ENCODE data around the gene NEMP1. TPM values are rescaled to one million over a fixed set of nuclear protein-coding genes. Genes with fewer than 3 reads are reported as not detected.

NEMP1 gene
- total RNA-seq, 2 experiments from 2014 or later, result 56.4 to 56.9 TPM

DNA sequence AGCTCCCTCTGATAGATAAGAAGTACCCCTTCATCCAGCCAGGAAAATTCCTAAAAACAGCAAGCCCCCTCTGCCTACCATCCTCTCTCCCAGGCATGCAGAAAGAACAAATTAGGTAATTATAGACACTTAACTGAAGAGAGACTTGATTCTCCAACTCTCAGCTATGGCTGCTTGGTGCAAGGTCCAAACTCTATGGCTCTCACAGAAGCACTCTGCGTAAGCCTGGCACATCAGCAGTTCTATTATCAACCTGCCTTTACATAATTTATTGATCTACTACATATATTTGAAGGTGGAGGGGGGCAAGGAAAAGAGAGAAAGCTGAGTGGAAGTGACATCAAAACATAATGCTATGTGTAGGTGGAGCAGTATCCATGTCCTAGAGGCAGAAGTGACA lies 27.6 kb downstream of the NEMP1 start:
- Mint-ChIP-seq H3K27ac (no peak overlapping the region), H3K27me3 (ENCODE audit: low read depth) (no peaks in the 10 kb centered on the region), H3K36me3 (ENCODE audit: low read depth) (peaks cover 29% of the 10 kb centered on the region), H3K4me1 (ENCODE audit: low read depth) (peaks cover 48% of the 10 kb centered on the region), H3K4me3 (no peak overlapping the region), H3K9me3 (ENCODE audit: insufficient read depth) (peaks cover 3% of the 10 kb centered on the region)
- ATAC-seq, result no peak
- no peak for DNase-seq
- ChIA-PET CTCF (interaction anchor here (1.1 to 7.7 kb wide), 7 partner anchors 9 to 73 kb away, joined by 3 to 105 read pairs (median 14); no protein-coding TSS in a partner anchor), POLR2A (interaction anchor here (0.7 to 1.6 kb wide), 5 partner anchors 10 to 73 kb away, joined by 3 to 4 read pairs (median 3); partner anchors contain the start of gene STAT6)

DNA sequence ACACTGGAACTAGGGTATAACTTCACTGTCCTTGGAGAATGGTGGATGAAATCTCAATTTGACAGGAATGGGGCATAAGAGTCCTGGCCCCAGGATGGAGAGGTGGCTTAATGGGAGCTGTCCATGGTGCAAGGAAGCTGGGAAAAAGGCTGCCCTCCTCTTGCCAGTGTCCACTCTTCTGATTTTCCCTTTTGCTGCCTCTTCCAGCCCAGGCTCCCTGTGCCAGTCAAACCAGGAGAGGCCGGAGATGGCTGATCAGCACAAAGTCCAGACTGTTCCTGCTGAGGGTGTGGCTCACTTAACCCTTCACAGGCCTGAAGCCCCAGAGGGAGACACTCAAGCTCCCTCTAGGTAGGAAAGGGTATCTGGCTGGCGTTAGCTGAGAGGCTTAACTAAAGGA lies 28.7 kb downstream of the NEMP1 start, which contains the start of gene MYO1A:
Gene MYO1A, minus strand, starts transcription at position 240 of the 400 bp plus-strand sequence. CDS start 1,806 bp downstream, outside the sequence.
- H3K27ac Mint-ChIP-seq, result no peak within 1 kb of the TSS
- H3K27me3 Mint-ChIP-seq (ENCODE audit: low read depth), result no peaks in the 10 kb centered on the region
- no peak for DNase-seq
- ChIA-PET POLR2A (interaction anchor here (1.0 to 1.6 kb wide), 4 partner anchors 9 to 29 kb away, joined by 3 to 4 read pairs (median 4); no protein-coding TSS in a partner anchor), CTCF (interaction anchor here (1.0 to 7.7 kb wide), 6 partner anchors 10 to 62 kb away, joined by 3 to 105 read pairs (median 44); partner anchors contain the start of gene STAT6)
- H3K4me3 Mint-ChIP-seq, result no peak within 1 kb of the TSS
- peaks cover 3% of the 10 kb centered on the region for H3K9me3 Mint-ChIP-seq (ENCODE audit: insufficient read depth)
- no peak for ATAC-seq
- peaks cover 54% of the 10 kb centered on the region for H3K4me1 Mint-ChIP-seq (ENCODE audit: low read depth)
- H3K36me3 Mint-ChIP-seq (ENCODE audit: low read depth), result peaks cover 20% of the 10 kb centered on the region

DNA sequence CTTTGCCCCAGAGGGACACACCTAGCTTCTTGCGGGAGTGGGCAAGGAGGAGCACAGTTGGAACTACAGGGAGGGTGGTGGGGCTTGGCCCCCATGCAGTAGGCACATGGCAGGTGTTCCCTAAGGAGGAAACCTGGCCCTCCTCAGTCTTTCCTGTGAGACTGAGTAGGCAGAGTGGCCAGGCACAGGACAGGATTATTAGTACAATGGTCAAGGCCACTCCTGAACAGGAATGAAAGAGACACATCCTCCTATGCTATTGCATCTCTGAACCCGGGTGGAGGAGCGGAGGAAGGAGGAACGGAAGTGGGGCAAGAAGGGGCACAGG lies 29.5 kb downstream of the NEMP1 start:
- Mint-ChIP-seq H3K27ac (no peak overlapping the region), H3K4me1 (ENCODE audit: low read depth) (peaks cover 54% of the 10 kb centered on the region), H3K27me3 (ENCODE audit: low read depth) (no peaks in the 10 kb centered on the region), H3K4me3 (no peak overlapping the region), H3K9me3 (ENCODE audit: insufficient read depth) (peaks cover 3% of the 10 kb centered on the region), H3K36me3 (ENCODE audit: low read depth) (peaks cover 16% of the 10 kb centered on the region)
- POLR2A ChIA-PET, result no interaction called here
- ATAC-seq, result no peak
- no peak for DNase-seq
- CTCF ChIA-PET, result interaction anchor here (0.8 to 7.7 kb wide), 7 partner anchors 11 to 62 kb away, joined by 3 to 105 read pairs (median 25); partner anchors contain the start of genes STAT6 and ZBTB39

DNA sequence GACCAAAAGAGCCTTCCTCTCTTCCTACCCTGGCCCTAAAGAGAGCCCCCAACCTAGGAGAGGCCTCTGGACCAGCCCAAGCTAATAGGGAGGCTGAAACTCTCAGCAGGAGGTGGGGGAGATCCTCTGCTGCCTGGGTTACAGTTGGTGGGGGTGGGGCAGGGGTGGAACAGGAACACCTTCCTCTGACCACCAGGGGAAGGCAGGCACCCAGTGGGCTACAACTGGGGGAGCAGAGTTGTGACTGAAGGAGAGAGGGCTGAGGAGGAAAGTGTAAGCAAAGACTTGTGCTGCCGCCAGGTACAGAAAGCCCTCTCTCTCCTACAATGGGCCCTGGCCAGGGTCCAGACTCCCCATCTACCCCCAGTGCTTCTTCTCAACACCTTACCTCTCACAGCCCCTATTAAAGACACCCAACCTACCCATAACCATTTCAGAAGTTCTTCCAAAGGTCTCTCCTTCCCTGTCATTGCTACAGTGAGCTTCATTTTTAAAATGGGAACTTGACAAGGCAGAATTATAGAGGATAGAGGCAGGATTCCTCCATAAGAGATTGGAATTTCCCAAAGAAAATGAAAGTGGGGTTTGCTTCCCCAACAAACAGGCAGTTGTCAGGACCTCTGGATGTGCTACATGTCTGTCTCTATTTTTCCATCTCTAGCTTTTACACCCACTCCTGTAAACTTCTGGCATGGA lies 30.0 kb downstream of the NEMP1 start:
- Mint-ChIP-seq H3K27me3 (ENCODE audit: low read depth) (no peaks in the 10 kb centered on the region), H3K4me3 (no peak overlapping the region), H3K9me3 (ENCODE audit: insufficient read depth) (peaks cover 3% of the 10 kb centered on the region), H3K27ac (peak overlapping the region; percentile 86), H3K4me1 (ENCODE audit: low read depth) (peaks cover 51% of the 10 kb centered on the region), H3K36me3 (ENCODE audit: low read depth) (peaks cover 11% of the 10 kb centered on the region)
- DNase-seq (peak; percentile 32), ATAC-seq (no peak)
- POLR2A ChIA-PET, result interaction anchor here (0.5 to 2.4 kb wide), 9 partner anchors 8 to 360 kb away, joined by 3 to 9 read pairs (median 8); partner anchors contain the start of genes PTGES3 and STAT6
- CTCF ChIA-PET, result interaction anchor here (0.8 to 7.7 kb wide), 11 partner anchors 12 to 290 kb away, joined by 3 to 105 read pairs (median 14); partner anchors contain the start of genes STAT6 and ZBTB39

DNA sequence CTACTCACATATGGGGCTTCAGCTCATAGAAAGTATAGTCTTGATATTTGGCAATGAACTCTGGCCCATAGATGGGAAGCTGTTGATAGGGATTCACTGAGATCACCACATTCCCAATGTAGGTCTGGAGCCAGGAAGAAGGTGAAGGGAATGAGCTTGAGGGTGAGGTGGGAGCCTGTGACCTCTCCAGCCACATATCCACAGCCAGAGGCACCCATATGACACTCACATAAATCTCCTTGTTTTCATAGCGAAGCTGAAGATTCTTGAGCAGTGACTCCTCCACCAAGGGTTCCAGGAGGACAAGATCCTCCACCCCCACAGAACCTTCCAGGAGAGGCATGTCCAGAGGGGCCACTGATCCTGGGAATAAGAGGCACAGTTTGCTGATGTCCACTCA lies 30.6 kb downstream of the NEMP1 start:
- H3K27ac Mint-ChIP-seq, result peak overlapping the region; percentile 86
- ChIA-PET POLR2A (interaction anchor here (0.6 to 2.4 kb wide), 12 partner anchors 9 to 360 kb away, joined by 3 to 9 read pairs (median 6); partner anchors contain the start of genes PTGES3 and STAT6), CTCF (interaction anchor here (0.7 to 7.7 kb wide), 12 partner anchors 12 to 290 kb away, joined by 3 to 105 read pairs (median 12); partner anchors contain the start of genes STAT6 and ZBTB39)
- DNase-seq, result no peak
- H3K4me3 Mint-ChIP-seq, result peak overlapping the region; percentile 49
- H3K36me3 Mint-ChIP-seq (ENCODE audit: low read depth), result peaks cover 5% of the 10 kb centered on the region
- ATAC-seq, result no peak
- H3K27me3 Mint-ChIP-seq (ENCODE audit: low read depth), result no peaks in the 10 kb centered on the region
- H3K9me3 Mint-ChIP-seq (ENCODE audit: insufficient read depth), result peaks cover 3% of the 10 kb centered on the region
- H3K4me1 Mint-ChIP-seq (ENCODE audit: low read depth), result peaks cover 46% of the 10 kb centered on the region

DNA sequence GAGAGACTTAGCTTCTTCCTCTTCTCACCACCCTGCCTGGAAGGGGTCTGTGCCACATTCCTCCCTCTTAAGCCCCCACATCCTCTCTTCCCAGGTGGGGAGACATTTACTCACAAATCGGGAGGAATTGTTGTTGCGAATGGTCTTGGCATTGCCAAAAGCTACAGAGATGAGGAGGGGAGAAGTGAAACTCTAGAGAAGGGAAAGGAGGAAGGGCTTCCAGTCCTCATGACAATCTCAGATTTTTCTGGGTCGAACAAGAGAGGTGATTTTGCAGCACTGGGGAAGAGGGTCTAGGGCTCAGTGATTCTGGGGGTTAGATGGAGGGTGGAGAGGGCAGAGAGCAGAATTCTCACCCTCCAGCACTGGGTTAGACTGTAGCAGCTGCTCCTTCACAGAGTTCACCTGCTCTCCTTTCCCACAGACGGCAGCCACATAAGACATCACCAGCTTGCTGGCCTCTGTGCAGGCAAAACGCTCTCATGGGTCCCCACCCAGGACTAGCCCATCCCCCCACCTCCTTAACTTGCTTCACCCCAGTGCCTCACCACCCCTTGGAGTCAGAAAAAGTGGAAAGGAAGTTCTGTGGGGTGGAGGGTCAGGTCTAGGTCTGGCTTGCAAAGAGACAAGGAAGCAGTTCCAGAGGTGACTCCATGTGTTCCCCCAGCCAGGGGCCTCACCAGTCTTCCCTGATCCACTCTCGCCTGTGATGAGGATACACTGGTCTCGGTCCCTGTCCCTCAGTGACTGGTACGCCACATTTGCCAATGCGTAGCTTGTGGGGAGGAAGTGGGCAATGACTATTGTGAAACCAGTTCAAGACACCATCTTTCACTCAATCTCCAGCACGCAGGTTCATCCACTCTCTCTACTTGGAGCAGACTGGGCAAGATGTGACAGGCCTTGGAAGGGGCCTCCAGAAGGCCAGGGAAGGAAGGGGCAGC lies 31.4 kb downstream of the NEMP1 start:
- Mint-ChIP-seq H3K27ac (peak overlapping the region; percentile 86), H3K4me3 (peak overlapping the region; percentile 49), H3K36me3 (ENCODE audit: low read depth) (peaks cover 2% of the 10 kb centered on the region), H3K9me3 (ENCODE audit: insufficient read depth) (no peaks in the 10 kb centered on the region), H3K27me3 (ENCODE audit: low read depth) (no peaks in the 10 kb centered on the region), H3K4me1 (ENCODE audit: low read depth) (peaks cover 46% of the 10 kb centered on the region)
- DNase-seq (peak; percentile 84), ATAC-seq (peak; percentile 83)
- POLR2A ChIA-PET, result interaction anchor here (0.6 to 2.4 kb wide), 16 partner anchors 8 to 359 kb away, joined by 3 to 9 read pairs (median 4); partner anchors contain the start of genes NAB2, PTGES3 and STAT6
- CTCF ChIA-PET, result interaction anchor here (0.7 to 7.7 kb wide), 13 partner anchors 13 to 411 kb away, joined by 3 to 105 read pairs (median 10); partner anchors contain the start of genes STAT6 and ZBTB39

DNA sequence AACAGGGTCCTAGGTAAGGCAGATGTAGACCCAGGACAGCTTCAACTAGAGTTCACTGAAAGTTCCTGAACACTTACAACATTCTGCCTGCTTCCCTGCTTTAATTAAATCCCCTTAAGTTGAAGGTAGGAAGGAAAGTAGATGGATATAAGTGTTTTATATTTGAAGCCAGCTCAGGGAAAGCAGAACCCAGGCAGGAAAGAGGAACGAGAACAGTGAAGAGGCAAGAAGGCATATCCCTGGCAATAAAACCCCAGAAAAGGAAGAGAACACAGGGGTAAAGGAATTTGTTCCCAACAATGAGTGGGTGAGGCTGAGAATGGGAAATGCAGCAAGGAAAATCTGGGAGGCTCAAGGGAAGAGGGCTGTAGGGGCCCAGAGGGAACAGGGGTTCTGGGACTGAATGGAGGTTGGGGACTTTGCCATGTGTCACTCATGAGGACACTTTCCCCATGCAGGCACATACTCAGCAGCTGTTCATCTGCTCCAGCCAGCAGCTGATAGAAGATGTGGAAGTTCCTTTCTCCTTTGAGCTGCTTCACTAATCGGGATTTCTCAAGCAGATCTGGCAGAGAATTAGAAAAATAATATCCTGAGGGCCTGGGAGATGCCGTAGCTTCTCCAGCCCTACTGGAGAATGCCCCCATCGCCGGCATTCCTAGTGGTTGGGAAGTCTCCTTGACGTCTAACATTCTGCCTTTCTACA lies 32.4 kb downstream of the NEMP1 start:
- H3K4me1 Mint-ChIP-seq (ENCODE audit: low read depth), result peaks cover 43% of the 10 kb centered on the region
- peaks cover 2% of the 10 kb centered on the region for H3K36me3 Mint-ChIP-seq (ENCODE audit: low read depth)
- CTCF ChIA-PET, result interaction anchor here (1.0 to 7.7 kb wide), 9 partner anchors 14 to 412 kb away, joined by 3 to 105 read pairs (median 24); partner anchors contain the start of genes STAT6 and ZBTB39
- ATAC-seq (no peak), DNase-seq (no peak)
- peaks cover 3% of the 10 kb centered on the region for H3K27me3 Mint-ChIP-seq (ENCODE audit: low read depth)
- H3K9me3 Mint-ChIP-seq (ENCODE audit: insufficient read depth), result no peaks in the 10 kb centered on the region
- peak overlapping the region; percentile 86 for H3K27ac Mint-ChIP-seq
- H3K4me3 Mint-ChIP-seq, result no peak overlapping the region
- POLR2A ChIA-PET, result interaction anchor here (0.8 to 2.4 kb wide), 4 partner anchors 14 to 56 kb away, joined by 3 to 9 read pairs (median 3); no protein-coding TSS in a partner anchor

DNA sequence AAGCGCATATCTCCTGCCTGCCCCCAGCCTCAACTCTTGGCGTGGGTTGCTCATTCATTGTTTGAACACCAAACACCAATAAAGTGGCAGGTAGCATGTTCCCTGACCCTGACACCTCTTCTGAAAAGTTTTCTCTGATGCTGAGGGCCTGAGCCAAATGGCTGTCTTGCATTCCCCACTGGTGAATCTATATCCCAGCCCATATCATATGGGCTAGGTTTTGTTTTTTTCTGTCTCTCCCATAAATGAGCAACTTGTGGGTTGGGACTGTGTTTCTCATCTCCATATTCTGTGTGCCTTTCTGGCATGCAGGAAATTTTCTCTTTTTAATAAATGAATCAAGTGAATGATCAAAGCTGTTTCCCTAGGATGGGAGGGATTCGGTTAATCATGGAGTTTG lies 33.7 kb downstream of the NEMP1 start:
- Mint-ChIP-seq H3K27me3 (ENCODE audit: low read depth) (peaks cover 3% of the 10 kb centered on the region), H3K27ac (no peak overlapping the region), H3K4me3 (no peak overlapping the region), H3K4me1 (ENCODE audit: low read depth) (peaks cover 39% of the 10 kb centered on the region), H3K36me3 (ENCODE audit: low read depth) (peaks cover 2% of the 10 kb centered on the region), H3K9me3 (ENCODE audit: insufficient read depth) (no peaks in the 10 kb centered on the region)
- ChIA-PET POLR2A (no interaction called here), CTCF (interaction anchor here (7.4 kb wide), 1 partner anchor 36 kb away, joined by 64 read pairs; no protein-coding TSS in a partner anchor)
- ATAC-seq (no peak), DNase-seq (no peak)

DNA sequence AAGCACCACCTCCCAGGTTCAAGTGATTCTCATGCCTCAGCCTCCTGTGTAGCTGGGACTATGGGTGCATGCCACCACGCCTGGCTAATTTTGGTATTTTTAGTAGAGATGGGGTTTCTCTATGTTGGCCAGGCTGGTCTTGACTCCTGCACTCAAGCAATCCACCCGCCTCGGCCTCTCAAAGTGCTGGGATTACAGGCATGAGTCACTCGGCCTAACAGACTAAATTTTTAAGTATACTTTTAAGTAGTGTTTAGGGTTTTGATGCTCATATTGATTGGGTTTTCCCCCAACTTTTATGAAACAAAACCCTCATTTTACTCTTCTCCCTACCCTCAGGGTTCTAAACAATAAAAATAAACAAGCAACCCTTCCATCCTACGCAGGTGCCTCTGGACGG lies 34.1 kb downstream of the NEMP1 start:
- H3K27me3 Mint-ChIP-seq (ENCODE audit: low read depth), result peaks cover 3% of the 10 kb centered on the region
- DNase-seq, result no peak
- H3K4me3 Mint-ChIP-seq, result no peak overlapping the region
- POLR2A ChIA-PET, result no interaction called here
- H3K4me1 Mint-ChIP-seq (ENCODE audit: low read depth), result peaks cover 39% of the 10 kb centered on the region
- no peak for ATAC-seq
- H3K27ac Mint-ChIP-seq, result no peak overlapping the region
- CTCF ChIA-PET, result interaction anchor here (1.0 to 1.7 kb wide), 2 partner anchors 13 to 37 kb away, joined by 4 to 5 read pairs; no protein-coding TSS in a partner anchor
- no peaks in the 10 kb centered on the region for H3K9me3 Mint-ChIP-seq (ENCODE audit: insufficient read depth)
- peaks cover 2% of the 10 kb centered on the region for H3K36me3 Mint-ChIP-seq (ENCODE audit: low read depth)

DNA sequence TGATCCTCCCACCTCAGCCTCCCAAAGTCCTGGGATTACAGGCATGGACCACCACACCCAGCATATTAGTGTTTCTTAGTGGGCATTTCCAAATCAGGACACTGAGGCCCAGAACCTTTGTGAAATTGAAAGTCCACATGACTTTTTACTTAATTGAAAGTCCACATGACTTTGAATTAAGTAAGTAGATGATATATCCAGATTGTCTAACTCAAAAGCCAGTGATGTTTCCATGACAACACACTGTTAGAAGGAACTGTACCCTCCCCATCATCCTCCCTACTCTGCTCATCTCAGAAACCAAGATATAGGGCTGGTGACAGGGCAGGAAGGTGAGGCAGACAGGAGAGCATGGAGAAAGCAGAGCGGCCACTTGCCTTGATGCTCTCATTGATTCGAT lies 35.9 kb downstream of the NEMP1 start:
- Mint-ChIP-seq H3K27ac (no peak overlapping the region), H3K4me1 (ENCODE audit: low read depth) (peaks cover 23% of the 10 kb centered on the region), H3K9me3 (ENCODE audit: insufficient read depth) (no peaks in the 10 kb centered on the region), H3K4me3 (no peak overlapping the region), H3K36me3 (ENCODE audit: low read depth) (peaks cover 2% of the 10 kb centered on the region), H3K27me3 (ENCODE audit: low read depth) (peaks cover 3% of the 10 kb centered on the region)
- POLR2A ChIA-PET, result no interaction called here
- CTCF ChIA-PET, result interaction anchor here (1.7 kb wide), 1 partner anchor 12 kb away, joined by 5 read pairs; no protein-coding TSS in a partner anchor
- ATAC-seq (no peak), DNase-seq (no peak)

Data from activated CD8-positive, alpha-beta T cell treated with anti-CD3 and anti-CD28 coated beads, Interleukin-2, amount 10 ng/mL, durations not matched to agents 7 days and 5 days (primary cell).